HG02870 (cell line): ENCODE results near the gene FLT1.

Experiments
- ATAC-seq: cut with Tn5 transposase; IDR thresholded peaks from one replicate; pipeline ENCODE4 v1.9.1; 2021; ENCODE audit warnings: mild to moderate bottlenecking, moderate library complexity; ENCODE audit not compliant: unreplicated experiment

FLT1 gene

DNA sequence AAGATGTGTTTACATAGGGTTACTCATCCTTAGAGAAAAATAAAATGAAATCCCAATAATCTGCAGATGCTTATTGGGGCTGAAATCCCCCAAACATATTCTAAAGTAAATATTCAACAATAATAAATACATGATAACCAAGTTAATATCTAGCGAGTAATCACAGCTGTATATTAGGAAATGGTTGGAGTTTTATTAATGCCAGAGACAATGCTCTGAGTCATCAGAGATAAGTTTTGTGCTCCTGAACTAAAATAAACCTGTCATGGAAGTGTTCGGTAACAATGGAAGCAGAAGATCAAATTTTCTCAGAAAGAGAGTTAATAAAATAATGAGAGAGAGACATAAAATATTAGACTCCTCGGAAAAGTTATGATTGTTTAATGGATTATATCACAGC lies 31.4 kb downstream of the FLT1 start:
- ATAC-seq, result no peak

DNA sequence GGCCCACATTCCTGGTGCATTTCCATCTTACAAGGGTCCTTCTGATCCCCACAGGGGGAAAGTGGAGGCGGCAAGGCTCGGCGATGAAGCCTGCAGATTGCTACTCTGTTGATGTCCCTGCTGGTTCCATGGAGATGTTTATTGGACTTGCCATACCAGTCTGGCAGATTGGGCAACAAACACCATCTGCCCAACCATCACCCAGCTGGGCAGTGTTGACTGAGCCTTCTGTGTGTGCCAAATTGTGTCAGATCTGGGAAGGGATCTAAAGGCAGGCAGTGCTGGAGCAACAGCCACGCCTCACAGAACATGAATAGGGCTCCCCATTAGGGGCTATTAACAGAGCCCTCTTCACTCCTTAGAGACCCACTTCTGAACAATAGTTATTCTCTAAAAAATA lies 35.0 kb downstream of the FLT1 start:
- ATAC-seq, result no peak

DNA sequence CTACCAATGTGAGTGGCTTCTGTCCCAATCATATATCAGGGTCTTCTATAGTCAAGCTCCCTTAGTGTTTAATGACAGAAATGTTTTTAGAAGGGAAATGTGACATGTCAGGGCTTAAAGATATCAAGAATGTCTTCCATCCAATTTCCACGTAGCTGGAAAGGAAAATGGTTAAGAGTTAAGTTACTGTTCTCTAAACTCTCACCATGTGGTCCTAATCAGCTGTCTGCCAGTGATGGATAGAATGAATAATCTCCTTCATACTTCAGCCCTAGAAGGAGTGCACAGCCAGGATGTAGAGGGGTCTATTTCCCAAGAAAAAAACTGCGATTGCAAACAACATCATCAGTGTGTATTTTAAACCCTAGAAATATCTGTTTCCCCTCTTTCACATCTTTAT lies 36.3 kb downstream of the FLT1 start:
- ATAC-seq, result no peak

DNA sequence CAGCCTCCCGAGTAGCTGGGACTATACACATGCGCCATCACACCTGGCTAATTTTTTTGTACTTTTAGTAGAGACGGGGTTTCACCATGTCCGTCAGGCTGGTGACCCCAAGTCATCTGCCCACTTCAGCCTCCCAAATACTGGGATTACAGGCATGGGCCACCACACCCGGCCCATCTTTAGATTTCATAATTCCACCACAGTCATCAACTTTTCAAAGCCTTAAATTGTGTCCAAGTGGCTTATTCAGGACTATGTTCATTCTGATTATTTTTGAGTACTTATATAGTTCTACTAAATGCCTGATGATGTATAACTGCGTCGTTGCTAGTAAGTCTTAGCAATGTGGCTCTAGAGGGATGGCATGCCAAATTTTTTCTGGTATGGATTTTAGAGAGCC lies 36.9 kb downstream of the FLT1 start:
- no peak for ATAC-seq

DNA sequence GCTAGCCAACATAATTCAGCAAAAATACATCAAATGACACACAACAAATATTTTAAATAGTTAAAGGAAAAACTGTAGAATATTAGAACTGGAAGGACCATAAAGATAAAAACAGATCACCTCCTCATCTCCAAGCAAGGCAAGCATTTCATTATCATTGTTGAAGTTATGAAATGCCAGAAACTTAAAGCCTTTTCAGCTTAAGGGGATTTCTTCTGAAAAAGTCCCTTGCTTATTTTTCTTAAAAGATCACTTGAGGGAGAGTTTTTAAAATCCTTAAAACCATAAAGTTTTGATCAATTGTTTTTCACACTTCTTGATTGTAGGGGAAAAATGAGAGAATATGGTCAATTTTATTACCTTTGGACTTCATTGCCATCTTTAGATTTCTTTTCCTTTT lies 37.4 kb downstream of the FLT1 start:
- ATAC-seq, result no peak

DNA sequence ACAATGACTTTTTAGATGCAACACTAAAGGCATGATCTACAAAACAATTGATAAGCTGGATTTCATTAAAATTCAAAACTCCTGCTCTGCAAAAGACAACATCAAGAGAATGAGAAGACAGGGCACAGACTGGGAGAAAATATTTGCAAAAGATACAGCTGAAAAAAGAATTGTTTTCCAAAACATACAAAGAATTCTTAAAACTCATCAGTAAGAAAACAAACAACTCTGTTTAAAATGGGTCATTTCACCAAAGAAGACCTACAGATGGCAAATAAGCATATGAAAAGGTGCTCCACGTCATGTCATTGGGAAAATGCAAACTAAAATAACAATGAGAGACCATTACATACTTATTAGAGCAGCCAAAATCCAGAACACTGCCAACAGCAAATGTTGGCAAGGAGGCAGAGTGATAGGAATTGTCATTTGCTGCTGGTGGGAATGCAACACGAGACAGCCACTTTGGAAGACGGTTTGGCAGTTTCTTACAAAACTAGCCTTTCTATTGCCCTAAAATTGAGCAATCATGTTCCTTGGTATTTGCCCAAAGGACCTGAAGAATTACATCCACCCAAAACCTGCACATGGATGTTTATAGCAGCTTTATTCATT lies 39.2 kb downstream of the FLT1 start:
- no peak for ATAC-seq

DNA sequence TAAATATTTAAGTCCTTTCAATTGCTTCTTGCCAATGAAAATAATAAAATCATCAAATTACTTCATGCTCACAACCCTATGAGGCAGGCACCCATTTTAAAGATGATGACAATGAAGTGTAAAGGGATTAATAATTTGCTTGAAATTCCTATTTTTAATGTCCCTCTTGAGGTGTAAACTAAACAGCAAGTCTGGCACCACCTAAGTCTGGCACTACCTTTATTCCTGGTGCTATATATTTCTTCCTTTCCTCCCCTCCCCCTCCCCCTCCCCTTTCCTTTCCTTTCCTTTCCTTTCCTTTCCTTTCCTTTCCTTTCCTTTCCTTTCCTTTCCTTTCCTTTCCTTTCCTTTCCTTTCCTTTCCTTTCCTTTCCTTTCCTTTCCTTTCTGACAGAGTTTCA lies 42.2 kb downstream of the FLT1 start:
- ATAC-seq, result no peak

DNA sequence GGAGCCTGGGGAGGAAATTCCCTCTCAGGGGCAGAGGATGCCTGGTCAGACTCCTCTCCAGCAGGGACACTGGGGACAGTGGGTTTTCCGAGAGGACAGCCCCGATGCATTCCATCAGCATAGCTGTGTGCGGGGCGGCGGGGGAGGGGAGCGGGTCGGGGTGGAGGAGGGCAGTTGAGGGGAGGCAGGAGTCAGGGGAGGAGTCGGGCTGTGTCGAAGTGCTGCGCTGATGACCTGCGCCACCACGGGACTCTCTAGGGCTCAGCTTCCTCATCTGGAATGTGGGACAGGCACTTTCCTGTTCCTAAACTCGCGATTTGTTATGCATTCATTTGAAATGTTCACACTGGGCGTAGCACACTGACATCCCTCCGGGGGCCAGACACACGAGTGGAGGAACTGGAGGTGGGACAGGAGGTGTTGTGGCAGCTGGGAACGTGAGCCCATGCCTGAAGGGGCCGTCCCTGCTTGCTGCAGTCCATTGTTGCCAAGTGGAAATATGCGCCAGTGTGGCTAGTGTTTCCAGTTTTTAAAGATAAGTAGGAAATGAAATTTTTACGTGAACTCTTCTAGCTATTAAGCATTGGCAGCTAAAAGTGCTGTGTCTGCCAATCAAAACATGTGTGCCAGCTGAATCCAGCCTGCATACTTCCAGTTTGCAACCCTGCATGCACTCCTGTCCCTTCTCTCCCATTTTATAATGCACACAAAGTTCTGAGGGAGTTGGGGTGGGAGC lies 43.3 kb downstream of the FLT1 start:
- no peak for ATAC-seq

DNA sequence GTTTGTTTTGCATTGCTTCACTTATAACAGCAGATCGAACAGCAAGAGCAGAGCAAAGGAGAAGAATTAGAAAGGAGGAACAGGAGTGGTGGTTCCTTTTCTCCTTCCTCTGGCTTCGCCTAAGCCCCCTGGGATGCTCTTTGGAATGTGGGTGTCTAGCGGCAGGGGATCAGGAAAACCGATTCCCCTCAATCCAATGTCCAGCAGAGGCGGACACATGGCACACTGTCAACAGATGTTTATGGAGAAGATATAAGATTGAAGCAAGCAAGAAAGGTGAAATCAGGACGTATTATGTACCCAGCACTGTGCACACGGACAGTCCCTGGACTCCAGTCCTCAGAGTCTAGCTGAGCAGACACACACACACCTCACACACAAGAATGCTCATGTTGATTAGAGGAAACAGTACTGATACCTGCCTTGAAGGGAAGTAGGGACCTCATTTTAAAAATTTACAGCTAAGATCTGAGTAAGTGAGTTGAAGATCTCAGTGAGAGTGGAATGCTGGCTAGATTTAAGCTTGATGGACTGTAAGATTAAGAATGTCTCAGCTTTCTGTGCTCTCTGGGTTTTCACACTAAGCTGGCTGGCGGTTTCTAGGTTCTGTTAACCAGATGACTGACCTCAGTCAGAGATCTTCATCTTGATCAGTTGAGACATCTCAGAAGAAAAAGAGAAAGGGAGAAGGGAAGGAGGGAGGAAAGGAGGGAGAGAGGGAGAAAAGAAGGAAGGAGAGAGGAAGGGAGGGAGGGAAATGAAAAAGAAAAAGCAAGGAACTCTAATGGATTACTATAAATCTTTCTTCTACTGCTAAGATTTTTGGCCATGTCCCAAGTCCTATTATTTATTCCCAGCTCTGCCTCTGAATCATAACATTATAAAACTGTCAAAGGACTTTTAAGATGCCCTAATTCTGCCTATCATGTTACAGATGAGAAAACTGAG lies 44.8 kb downstream of the FLT1 start:
- peak; percentile 62 for ATAC-seq

DNA sequence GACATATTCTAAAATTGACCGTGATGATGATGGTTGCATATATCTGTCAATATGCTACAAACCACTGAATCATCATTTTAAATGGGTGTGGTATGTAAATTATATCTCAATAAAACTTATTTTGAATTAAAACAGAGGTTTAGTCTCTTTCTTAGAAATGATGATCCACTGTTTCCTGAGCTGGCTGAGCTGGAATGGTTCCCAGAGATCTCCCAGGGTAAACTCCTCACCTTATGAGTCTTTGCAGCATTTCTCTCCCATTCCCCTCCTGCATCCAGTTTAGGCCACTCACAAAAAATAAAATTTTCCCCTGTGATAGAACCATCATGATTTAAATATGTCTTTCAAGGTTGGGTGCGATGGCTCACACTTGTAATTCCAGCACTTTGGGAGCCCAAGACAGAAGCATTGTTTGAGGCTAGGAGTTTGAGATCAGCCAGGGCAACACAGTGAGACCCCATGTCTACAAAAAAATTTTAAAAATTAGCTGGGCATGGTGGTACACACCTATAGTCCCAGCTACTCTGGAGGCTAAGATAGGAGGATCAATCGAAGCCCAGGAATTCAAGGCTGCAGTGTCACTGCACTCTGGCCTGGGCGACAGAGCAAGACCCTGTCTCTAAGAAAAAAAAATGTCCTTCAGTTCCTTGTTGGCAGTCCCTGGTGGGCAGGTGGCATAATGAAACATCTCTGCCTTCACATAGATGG lies 46.1 kb downstream of the FLT1 start:
- no peak for ATAC-seq

DNA sequence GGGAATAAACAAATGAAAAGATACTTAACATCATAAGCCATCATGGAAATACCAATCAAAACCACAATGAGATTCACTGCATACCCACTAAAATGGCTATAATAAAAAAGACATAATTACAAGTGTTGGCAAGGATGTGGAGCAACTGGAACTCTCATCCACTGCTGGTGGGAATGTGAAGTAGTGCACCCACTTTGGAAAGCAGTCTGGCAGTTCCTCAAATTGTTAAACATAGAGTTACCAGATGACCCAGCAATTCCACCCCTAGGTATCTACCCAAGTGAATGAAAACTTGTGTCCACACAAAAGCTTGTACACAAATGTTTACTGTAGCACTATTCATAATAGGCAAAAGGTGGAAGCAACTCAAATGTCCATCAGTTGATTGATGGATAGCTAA lies 46.9 kb downstream of the FLT1 start:
- no peak for ATAC-seq

DNA sequence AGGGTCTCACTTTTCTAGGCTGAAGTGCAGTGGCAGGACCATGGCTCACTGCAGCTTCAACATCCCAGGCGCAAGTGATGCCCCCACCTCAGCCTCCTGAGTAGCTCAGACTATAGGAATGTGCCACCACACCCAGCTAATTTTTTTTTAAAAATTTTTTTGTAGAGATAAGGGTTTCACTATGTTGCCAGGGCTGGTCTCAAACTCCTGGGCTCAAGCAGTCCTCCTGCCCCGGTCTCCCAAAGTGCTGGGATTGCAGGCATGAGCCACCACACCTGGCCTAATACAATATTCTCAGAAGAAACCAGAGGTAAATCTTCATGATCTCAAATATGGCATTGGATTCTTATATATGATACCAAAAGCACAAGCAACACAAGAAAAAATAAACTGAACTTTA lies 47.7 kb downstream of the FLT1 start:
- ATAC-seq, result no peak

DNA sequence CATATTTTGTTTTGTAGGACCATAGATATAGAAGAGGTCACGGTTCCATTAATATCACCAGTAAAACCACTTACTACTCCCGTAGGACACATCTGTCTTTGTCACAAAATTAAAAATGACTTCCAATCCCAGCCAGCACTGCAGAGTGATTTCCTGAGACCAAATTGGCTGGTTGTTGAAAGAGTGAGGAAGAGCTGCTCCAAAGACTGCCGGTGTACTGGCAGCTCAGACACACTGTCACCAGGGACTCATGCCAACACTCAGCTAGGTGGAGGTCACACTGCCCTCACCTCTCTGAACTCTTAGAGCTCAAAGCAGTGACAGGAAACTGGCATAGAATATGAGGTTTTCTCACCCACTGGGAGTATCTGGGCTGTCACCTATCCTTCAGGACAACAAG lies 52.1 kb downstream of the FLT1 start:
- no peak for ATAC-seq

DNA sequence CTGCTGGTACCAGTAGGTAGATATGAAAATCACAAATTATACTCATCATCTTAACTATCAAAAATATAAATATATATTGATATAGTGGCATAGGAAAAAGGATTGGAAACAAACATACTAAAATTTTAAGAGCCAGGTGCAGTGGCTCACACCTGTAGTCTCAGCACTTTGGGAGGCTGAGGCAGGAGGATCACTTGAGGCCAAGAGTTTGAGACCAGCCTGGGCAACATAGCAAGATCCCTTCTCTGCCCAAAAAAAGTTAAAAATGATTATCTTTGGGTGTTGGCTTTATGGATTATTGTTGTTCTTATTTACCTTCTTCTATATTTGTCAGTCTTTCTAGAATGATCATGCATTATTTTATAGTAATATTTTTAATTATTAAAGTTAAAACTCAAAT lies 53.4 kb downstream of the FLT1 start:
- ATAC-seq, result no peak

DNA sequence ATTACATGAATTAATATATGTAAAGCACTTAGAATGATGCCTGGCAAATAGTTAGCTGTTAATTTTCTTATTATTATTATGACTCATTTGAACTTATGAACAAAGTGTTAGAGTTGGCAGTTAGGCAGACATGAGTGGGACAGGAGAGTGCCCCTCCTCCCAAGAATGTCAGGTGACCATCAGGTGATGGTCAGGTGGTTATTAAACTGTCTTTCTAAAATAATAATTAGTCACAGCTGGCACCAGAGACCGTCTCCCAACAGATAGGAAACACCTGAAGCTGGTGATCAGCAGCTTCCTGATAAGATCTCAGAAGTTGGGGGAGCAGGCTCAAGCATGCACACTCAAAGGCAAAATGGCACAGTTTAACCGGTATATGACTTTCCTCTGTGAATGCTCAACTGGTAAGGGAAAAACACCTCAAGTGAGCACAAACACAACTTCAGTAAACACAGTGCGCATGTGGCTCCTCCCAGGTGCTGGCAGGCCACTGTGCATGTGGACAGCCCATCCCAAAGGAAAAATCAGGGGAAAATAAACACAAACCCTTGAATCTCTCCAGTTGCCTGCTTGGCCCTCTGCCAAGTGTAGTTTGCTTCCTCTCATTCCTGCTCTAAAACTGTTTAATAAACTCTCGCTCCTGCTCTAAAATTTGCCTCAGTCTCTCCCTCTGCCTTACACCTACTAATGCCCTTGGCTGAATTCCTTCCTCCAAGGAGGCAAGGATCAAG lies 54.0 kb downstream of the FLT1 start:
- ATAC-seq, result no peak

DNA sequence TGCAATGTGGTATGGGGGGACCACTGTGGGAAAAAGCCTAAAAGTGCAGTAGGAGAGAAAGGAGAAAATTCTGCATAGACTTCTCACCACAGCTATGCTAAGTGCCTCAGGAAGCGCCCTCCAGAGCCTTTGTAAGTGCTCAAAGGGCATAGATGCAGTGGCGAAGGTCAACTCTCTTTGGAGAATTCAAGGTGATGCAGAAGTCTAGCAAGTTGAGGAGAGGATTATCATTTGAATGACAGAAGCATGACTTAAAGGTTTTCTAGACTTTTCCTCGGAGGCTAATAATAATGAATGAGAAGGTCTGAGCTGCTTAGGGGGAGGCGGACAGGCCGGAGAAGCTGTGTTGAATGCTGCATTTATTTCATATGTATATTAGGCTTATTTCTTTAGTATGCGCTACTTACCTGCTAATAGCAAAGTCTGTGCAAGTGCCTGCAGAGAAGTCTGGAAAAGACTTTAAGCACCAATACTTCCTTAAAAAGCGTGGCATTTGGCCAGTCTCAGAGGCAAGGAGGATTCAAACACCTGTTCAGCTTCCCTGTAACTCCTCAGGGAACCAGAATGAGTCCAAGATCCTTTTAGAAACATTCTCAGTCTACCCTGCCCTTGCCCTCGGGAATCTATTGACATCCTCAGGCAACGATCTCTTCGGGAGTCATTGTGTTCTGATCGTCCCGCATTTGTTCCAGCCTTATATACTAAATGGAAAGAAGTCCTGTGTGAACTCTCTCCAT lies 56.2 kb downstream of the FLT1 start:
- no peak for ATAC-seq

DNA sequence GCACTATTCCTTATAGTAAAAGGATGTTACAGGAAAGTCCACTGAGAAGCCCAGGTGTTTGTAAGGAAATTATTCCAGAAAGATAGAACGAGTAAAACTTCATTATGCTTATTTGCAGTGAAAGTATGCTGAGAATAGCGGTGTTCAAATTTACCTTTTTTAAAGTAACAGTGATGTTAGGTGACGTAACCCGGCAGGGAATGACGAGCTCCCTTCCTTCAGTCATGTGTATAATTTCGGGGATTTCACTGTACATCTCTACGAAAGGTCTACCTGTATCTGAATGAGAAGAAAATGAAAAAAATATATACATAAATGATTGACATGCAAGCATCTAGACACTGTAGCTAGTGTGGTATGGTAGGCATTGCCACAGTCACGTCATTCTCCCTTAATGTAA lies 56.9 kb downstream of the FLT1 start:
- ATAC-seq, result no peak

DNA sequence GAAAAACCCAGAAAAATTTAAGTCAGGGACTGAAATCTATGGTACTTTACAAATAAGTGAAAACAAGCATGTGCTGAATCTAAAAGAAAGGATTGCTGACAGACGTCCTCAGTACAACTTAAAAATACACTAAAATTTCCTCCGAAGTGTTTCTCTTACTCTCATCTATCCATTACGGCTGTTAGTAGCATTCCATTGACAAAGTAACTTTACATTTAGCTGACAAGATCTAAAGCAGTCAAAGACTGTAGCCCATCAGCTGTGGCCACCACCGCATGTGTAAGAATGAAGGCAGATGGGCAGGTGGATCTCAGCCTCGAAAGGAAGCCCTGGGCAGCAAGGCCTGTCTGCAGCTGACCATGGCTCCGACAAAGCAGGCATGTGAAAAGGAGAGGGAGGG lies 59.0 kb downstream of the FLT1 start:
- ATAC-seq, result no peak

DNA sequence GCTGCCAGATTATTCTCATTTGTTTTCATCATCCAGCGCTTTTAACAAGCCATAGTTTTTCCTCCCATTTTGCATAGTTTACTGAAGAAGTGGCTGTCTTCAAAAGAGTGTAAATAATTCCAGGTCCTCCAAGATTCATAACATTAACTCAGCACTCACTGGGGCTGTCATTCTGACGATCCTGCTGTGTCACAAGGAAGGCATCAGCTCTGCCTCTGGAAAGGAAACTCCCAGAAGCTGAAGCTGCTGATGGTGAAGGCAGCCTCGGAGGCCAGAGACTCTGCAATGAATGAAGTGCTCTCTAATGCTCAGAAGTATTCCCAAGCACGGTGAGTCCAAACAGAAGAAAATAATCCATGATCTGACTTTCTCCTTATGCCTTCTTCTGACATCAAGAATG lies 60.0 kb downstream of the FLT1 start:
- no peak for ATAC-seq
